Heart left ventricle (tissue), 16 donors: ENCODE measurements around the gene COX4I1. TPM values are rescaled to one million over a fixed set of nuclear protein-coding genes. Genes with fewer than 3 reads are reported as not detected.

Source experiments
- ATAC-seq, 4 donors: fragments of 200-7000 bp; cut with Tn5 transposase; one replicate each; pipeline ENCODE4 v1.9.1; 2020 to 2022; ENCODE audit warnings: moderate library complexity in 4 of 4, mild to moderate bottlenecking in 3 of 4, moderate number of reproducible peaks in 1 of 4
- DNase-seq, 5 donors: peaks; one replicate each; pipeline ENCODE4 v3.0.0-alpha.2; 2020
- H3K27ac ChIP-seq, 12 donors: fragments of 200-600 bp; sonication (generic) in 4 of 12; one replicate each; pipeline versions ENCODE4 v1.5.0 to v1.8.0; 2016 to 2022; ENCODE audit warnings: mild to moderate bottlenecking in 2 of 12
- H3K27me3 ChIP-seq, 9 donors: fragments of 200-600 bp; sonication (generic) in 2 of 9; one replicate each; pipeline versions ENCODE4 v1.5.1 to v1.8.0; 2016 to 2022; ENCODE audit warnings: mild to moderate bottlenecking in 3 of 9
- H3K36me3 ChIP-seq, 9 donors: fragments of 200-600 bp; sonication (generic) in 2 of 9; one replicate each; pipeline versions ENCODE4 v1.5.0 to v1.8.0; 2018 to 2022; ENCODE audit warnings: mild to moderate bottlenecking in 2 of 9
- H3K4me1 ChIP-seq, 12 donors: fragments of 200-600 bp; sonication (generic) in 4 of 12; one replicate each; pipeline versions ENCODE4 v1.5.0 to v1.8.0; 2016 to 2022; ENCODE audit warnings: mild to moderate bottlenecking in 3 of 12
- H3K4me3 ChIP-seq, 12 donors: fragments of 200-600 bp; sonication (generic) in 4 of 12; one replicate each; pipeline versions ENCODE4 v1.5.0 to v1.8.0; 2017 to 2022; ENCODE audit warnings: mild to moderate bottlenecking in 9 of 12, moderate library complexity in 4 of 12
- H3K9me3 ChIP-seq, 12 donors: fragments of 200-600 bp; sonication (generic) in 4 of 12; one replicate each; pipeline versions ENCODE4 v1.5.0 to v1.8.0; 2016 to 2022; ENCODE audit warnings: mild to moderate bottlenecking in 1 of 12
- POLR2A ChIP-seq, 2 donors: fragments of 450-650 bp; IDR thresholded peaks; one replicate each; pipeline ENCODE4 v1.6.1; 2017; ENCODE audit warnings: antibody characterized with exemption in 2 of 2, mild to moderate bottlenecking in 2 of 2, moderate library complexity in 2 of 2
- WGBS, 4 donors: extraction: QIAGEN DNeasy Blood & Tissue Kit in 2 of 4; methylation state at CpG; one replicate each; pipeline versions ENCODE4 v1.1.5 to v1.1.7; 2013 to 2018; 5-methylcytosine and 5-hydroxymethylcytosine counted together
- intact Hi-C, 10 donors: fragments of 100-400 bp; cut with DNase I; formaldehyde crosslinking; loops; one replicate each; pipeline versions ENCODE4 v1.11.1 to v1.14.2; 2022
- polyA plus RNA-seq, 2 donors: library from polyadenylated mRNA; stranded (reverse); fragments of 200-250 nt; gene quantifications; one replicate each; pipeline ENCODE4 v1.2.3, GENCODE V29; 2013
- total RNA-seq, 9 donors: library from RNA; depleted of rRNA in 2 of 9; stranded (reverse); fragments of >200 nt in 2 of 9; fragmentation: NEBNext Ultra II Directional in 3 of 9; extraction: Animal tissue kit (Norgen Biotek cat#: 25700) in 3 of 9; gene quantifications; one replicate each; pipeline versions ENCODE4 v1.1.0 to v1.2.4, GENCODE V29; 2016 to 2023
- TF ChIP-seq, protein P1 (sequence below), 12 donors: fragments of 200-600 bp; sonication (generic) in 4 of 12; IDR thresholded peaks; one replicate each; pipeline versions ENCODE4 v1.5.0 to v1.8.0; 2018 to 2022; ENCODE audit warnings: antibody characterized with exemption in 12 of 12, mild to moderate bottlenecking in 5 of 12
- donor health status: ischemic (EF 13 %, LVEDD 7.1; RV severe dilation, severe dysfunction).
- donor health status: healthy with polysubstance abuse.
- donor health status: DM: no; HTN: yes; CAD: no.
- donor health status: DM: no; HTN: no; CAD: no.
- donor health status: ischemic (EF 25% LVEDD 6.9; RV normal size, moderate dysfunction).
- donor health status: ischemic (EF 25% LVEDD 5.7; RV mildly dilated, moderate dysfunction).
- donor health status: healthy.
- donor health status: DM: yes; HTN: yes; CAD: no.
- donor health status: ischemic (EF 35%, LVEDD 5.7; RV mildly dilated, moderate dysfunction).
- donor health status: nonischemic (EF 11% LVEDD 7.7; RV severe dilation, severe dysfunction).
- donor health status: DM: yes; HTN: yes; CAD: no.
- donor health status: PGD.
- donor health status: ischemic (EF 29% LVEDD 5.4; RV normal size, mild dysfunction).
- donor health status: nonischemic (EF 23%, LVEDD 6.1; RV moderate dilation, normal function).

Gene COX4I1
- total and polyA plus RNA-seq, 11 donors = 1,047 to 5,448 (median 1,793) TPM

DNA sequence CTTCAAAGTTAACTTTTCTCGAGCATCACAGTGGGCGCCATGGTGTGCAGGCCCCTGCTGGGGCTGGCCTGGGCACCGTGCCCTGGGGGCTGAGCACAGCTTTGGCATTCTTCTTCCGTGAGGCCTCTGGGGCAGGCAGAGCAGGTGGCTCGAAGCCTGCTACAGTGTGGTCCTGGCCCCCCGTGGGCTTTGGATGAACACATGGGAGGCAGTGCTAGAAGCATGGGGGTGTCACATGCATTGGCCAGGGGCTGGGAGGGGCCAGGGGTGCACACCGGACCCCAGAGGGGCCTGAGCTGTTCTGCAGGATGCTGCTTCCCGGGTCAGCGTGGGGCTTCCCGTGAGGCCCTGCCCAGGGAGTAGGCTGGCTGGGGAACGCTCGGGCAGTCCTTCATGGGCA is 36.5 kb upstream of the COX4I1 start:
- peaks cover 0 to 20% (median 0%) of the 10 kb centered on the region in 12 donors for H3K4me1 ChIP-seq
- peaks cover 0 to 32% (median 0%) of the 10 kb centered on the region in 9 donors for H3K27me3 ChIP-seq
- no peak overlapping the region for H3K4me3 ChIP-seq
- H3K36me3 ChIP-seq = no peaks in the 10 kb centered on the region
- DNase-seq (no peak), ATAC-seq (no peak)
- intact Hi-C loops = no loop called here
- no peak overlapping the region for H3K27ac ChIP-seq
- 84 to 90% (median 87%) methylated on average over 10 to 12 of the region's 12 CpGs for WGBS, 4 donors
- no peaks in the 10 kb centered on the region for H3K9me3 ChIP-seq
- TF ChIP-seq, protein P1, sequence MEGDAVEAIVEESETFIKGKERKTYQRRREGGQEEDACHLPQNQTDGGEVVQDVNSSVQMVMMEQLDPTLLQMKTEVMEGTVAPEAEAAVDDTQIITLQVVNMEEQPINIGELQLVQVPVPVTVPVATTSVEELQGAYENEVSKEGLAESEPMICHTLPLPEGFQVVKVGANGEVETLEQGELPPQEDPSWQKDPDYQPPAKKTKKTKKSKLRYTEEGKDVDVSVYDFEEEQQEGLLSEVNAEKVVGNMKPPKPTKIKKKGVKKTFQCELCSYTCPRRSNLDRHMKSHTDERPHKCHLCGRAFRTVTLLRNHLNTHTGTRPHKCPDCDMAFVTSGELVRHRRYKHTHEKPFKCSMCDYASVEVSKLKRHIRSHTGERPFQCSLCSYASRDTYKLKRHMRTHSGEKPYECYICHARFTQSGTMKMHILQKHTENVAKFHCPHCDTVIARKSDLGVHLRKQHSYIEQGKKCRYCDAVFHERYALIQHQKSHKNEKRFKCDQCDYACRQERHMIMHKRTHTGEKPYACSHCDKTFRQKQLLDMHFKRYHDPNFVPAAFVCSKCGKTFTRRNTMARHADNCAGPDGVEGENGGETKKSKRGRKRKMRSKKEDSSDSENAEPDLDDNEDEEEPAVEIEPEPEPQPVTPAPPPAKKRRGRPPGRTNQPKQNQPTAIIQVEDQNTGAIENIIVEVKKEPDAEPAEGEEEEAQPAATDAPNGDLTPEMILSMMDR (IDR thresholded peaks at IDR 0.05) = no peak
- no peak for TF ChIP-seq POLR2A (IDR thresholded peaks at IDR 0.05)

DNA sequence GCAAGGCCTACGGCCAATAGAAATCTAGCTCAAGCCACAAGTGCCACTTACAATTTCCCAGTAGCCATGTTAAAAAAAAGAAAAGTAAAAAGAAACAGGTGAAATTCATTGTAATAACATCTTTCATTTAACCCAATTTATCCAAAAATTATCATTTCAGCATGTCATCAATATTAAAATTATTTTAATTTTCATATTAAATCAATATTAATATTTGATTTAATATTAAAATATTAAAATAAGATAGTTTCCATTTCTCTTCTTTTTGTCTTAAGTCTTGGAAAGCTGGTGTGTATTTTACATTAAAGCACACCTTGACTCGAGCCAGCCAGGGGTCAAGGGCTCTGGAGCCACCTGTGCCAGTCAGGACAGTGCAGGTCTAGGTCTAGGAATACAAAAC is 35.9 kb upstream of the COX4I1 start:
- DNase-seq (no peak), ATAC-seq (no peak)
- H3K4me1 ChIP-seq = peaks cover 0 to 17% (median 0%) of the 10 kb centered on the region in 12 donors
- H3K27me3 ChIP-seq = peaks cover 0 to 32% (median 0%) of the 10 kb centered on the region in 9 donors
- no peaks in the 10 kb centered on the region for H3K9me3 ChIP-seq
- H3K36me3 ChIP-seq = no peaks in the 10 kb centered on the region
- intact Hi-C loops = no loop called here
- no peak for TF ChIP-seq POLR2A (IDR thresholded peaks at IDR 0.05)
- TF ChIP-seq, protein P1 (IDR thresholded peaks at IDR 0.05) = no peak
- no peak overlapping the region for H3K27ac ChIP-seq
- 73 to 94% (median 90%) methylated on average over 2 of the region's 2 CpGs for WGBS, 4 donors
- no peak overlapping the region for H3K4me3 ChIP-seq

DNA sequence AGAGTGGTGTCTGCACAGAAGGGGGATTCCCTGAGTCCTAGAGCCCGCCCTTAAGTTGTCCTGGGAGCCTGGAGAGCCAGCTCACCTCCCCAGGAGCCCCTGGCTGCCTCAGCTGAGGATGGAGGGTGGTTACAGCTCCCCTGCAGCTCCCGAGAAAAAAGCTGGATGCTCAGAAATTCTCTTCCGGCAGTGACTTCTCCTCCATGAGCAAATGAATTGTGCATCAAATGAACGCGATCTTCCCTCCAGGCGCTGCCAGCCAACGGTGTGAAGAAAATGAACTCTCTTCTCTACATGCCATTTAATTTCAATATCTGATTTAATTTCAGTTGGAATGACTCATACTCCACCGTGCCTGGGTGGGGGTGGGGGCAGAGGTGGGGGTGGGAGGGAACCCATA is 34.3 kb upstream of the COX4I1 start:
- ATAC-seq (no peak), DNase-seq (no peak)
- intact Hi-C loops = no loop called here
- H3K27ac ChIP-seq = no peak overlapping the region
- 57 to 72% (median 65%) methylated on average over 8 of the region's 8 CpGs for WGBS, 4 donors
- H3K9me3 ChIP-seq = no peaks in the 10 kb centered on the region
- H3K4me1 ChIP-seq = peaks cover 0 to 8% (median 0%) of the 10 kb centered on the region in 12 donors
- no peaks in the 10 kb centered on the region for H3K36me3 ChIP-seq
- H3K27me3 ChIP-seq = peaks cover 0 to 22% (median 0%) of the 10 kb centered on the region in 9 donors
- TF ChIP-seq, protein P1 (IDR thresholded peaks at IDR 0.05) = no peak
- TF ChIP-seq POLR2A (IDR thresholded peaks at IDR 0.05) = no peak
- no peak overlapping the region for H3K4me3 ChIP-seq

DNA sequence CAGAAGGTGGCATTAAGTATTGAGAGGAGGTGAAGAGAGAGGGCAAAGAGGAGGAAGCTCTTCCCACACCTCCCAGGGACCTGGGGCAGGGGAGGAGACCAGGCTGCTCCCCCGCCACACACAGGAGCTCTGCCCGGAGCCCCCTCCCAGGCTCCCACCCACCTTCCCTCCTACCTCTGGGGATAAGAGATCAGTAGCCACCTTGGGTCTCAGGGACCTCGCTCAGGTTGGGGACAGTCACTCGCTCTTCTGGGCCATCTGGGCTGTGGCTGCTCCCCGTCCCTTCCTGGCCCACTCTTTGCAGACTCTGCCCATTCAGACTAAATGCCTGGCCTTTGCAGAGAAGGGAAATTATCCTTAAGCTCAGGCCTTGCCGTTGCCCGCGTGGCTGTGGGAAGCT is 33.7 kb upstream of the COX4I1 start:
- 52 to 75% (median 68%) methylated on average over 8 of the region's 8 CpGs for WGBS, 4 donors
- no peak overlapping the region for H3K27ac ChIP-seq
- no peaks in the 10 kb centered on the region for H3K9me3 ChIP-seq
- ATAC-seq = no peak
- H3K4me3 ChIP-seq = no peak overlapping the region
- peaks cover 0 to 17% (median 0%) of the 10 kb centered on the region in 9 donors for H3K27me3 ChIP-seq
- H3K4me1 ChIP-seq = peaks cover 0 to 8% (median 0%) of the 10 kb centered on the region in 12 donors
- peaks cover 0 to 4% (median 0%) of the 10 kb centered on the region in 9 donors for H3K36me3 ChIP-seq
- no peak for DNase-seq
- TF ChIP-seq POLR2A (IDR thresholded peaks at IDR 0.05) = no peak
- TF ChIP-seq, protein P1 (IDR thresholded peaks at IDR 0.05) = no peak
- intact Hi-C loops = no loop called here
